Limb (tissue), 2 donors: ENCODE results near the gene NFIA.

Experiments used
- DNase-seq, 2 donors: peaks; one replicate each; pipeline ENCODE4 v3.0.0-alpha.2; 2016; ENCODE audit errors: extremely low spot score in 2 of 2

Gene NFIA

GRCh38 chr1:61294930-61295329, 212.6 kb downstream of the NFIA start:
- no peak for DNase-seq

GRCh38 chr1:61295818-61296537, 213.6 kb downstream of the NFIA start:
- DNase-seq, result no peak

GRCh38 chr1:61297887-61298286, 215.5 kb downstream of the NFIA start:
- DNase-seq, result no peak

GRCh38 chr1:61299463-61299862, 217.1 kb downstream of the NFIA start:
- DNase-seq, result no peak

GRCh38 chr1:61300899-61301298, 218.5 kb downstream of the NFIA start:
- DNase-seq, result no peak

- peak in 1 of 2 donors; percentile 45 for DNase-seq
Measured at GRCh38 chr1:61301824-61302657, 219.7 kb downstream of the NFIA start.

GRCh38 chr1:61307422-61308142, 225.2 kb downstream of the NFIA start:
- no peak for DNase-seq

- no peak for DNase-seq
Measured at GRCh38 chr1:61310057-61310456, 227.7 kb downstream of the NFIA start.

- no peak for DNase-seq
Measured at GRCh38 chr1:61310538-61310937, 228.2 kb downstream of the NFIA start.

GRCh38 chr1:61313906-61314422, 231.6 kb downstream of the NFIA start:
- no peak for DNase-seq

- DNase-seq, result no peak
Measured at GRCh38 chr1:61315011-61315410, 232.7 kb downstream of the NFIA start.

GRCh38 chr1:61316493-61316892, 234.1 kb downstream of the NFIA start:
- no peak for DNase-seq

- peak; percentile 35 to 77 for DNase-seq
Measured at GRCh38 chr1:61318319-61319125, 236.2 kb downstream of the NFIA start.

- no peak for DNase-seq
Measured at GRCh38 chr1:61320575-61320974, 238.2 kb downstream of the NFIA start.

- no peak for DNase-seq
Measured at GRCh38 chr1:61322008-61322744, 239.8 kb downstream of the NFIA start.

GRCh38 chr1:61322769-61323168, 240.4 kb downstream of the NFIA start:
- no peak for DNase-seq

GRCh38 chr1:61323681-61324328, 241.4 kb downstream of the NFIA start:
- no peak for DNase-seq

- no peak for DNase-seq
Measured at GRCh38 chr1:61326713-61327112, 244.4 kb downstream of the NFIA start.

- no peak for DNase-seq
Measured at GRCh38 chr1:61327436-61327835, 245.1 kb downstream of the NFIA start.

GRCh38 chr1:61329556-61329955, 247.2 kb downstream of the NFIA start:
- no peak for DNase-seq
